Mucosa of descending colon (tissue), 3 donors: ENCODE results near the gene NUDT17. TPM values are rescaled to one million over a fixed set of nuclear protein-coding genes. Genes with fewer than 3 reads are reported as not detected.
A peak's percentile ranks its signal among the peaks of the same experiment; 100 is the strongest.

ENCODE experiments used
- ATAC-seq: fragments of 200-7000 bp; cut with Tn5 transposase; one replicate; pipeline ENCODE4 v1.9.1; 2020; ENCODE audit warnings: mild to moderate bottlenecking, moderate library complexity
- DNase-seq, 3 donors: peaks; one replicate each; pipeline ENCODE4 v3.0.0-alpha.2; 2020
- H3K36me3 ChIP-seq: fragments of 200-600 bp; one replicate; pipeline ENCODE4 v1.8.0; 2021; ENCODE audit warnings: low read depth, mild to moderate bottlenecking
- H3K4me1 ChIP-seq: fragments of 200-600 bp; one replicate; pipeline ENCODE4 v1.8.0; 2021; ENCODE audit warnings: low read depth, mild to moderate bottlenecking
- H3K4me3 ChIP-seq: fragments of 200-600 bp; one replicate; pipeline ENCODE4 v1.8.0; 2021; ENCODE audit warnings: mild to moderate bottlenecking
- H3K9me3 ChIP-seq: fragments of 200-600 bp; one replicate; pipeline ENCODE4 v1.8.0; 2021; ENCODE audit warnings: mild to moderate bottlenecking
- intact Hi-C, 2 donors: fragments of 100-400 bp; cut with DNase I in 1 of 2; cut with micrococcal nuclease in 1 of 2; formaldehyde crosslinking; loops; one replicate each; pipeline versions ENCODE4 v1.11.0 to v1.11.1; 2022; cut with DNase I, micrococcal nuclease
- long read RNA-seq, 2 donors: library from polyadenylated mRNA; unstranded; transcript quantifications; one replicate each; pipeline ENCODE4 v2.0.0, GENCODE V29; 2019 to 2021
- total RNA-seq, 3 donors: library from RNA; stranded (reverse); fragmentation: NEBNext Ultra II Directional in 2 of 3; extraction: Animal tissue kit (Norgen Biotek cat#: 25700) in 2 of 3; gene quantifications; one replicate each; pipeline versions ENCODE4 v1.2.1 to v1.2.4, GENCODE V29; 2021 to 2023
- TF ChIP-seq, protein P1 (sequence below): fragments of 200-600 bp; IDR thresholded peaks from one replicate; pipeline ENCODE4 v1.8.0; 2022; ENCODE audit warnings: antibody characterized with exemption, mild to moderate bottlenecking
- donor health status: DM: no; HTN: no; CAD: no; lungs with moderate emphysema.
- donor health status: DM: no; HTN: no; CAD: no.
- donor health status: DM: no; HTN: yes; CAD: no.

NUDT17 gene, protein sequence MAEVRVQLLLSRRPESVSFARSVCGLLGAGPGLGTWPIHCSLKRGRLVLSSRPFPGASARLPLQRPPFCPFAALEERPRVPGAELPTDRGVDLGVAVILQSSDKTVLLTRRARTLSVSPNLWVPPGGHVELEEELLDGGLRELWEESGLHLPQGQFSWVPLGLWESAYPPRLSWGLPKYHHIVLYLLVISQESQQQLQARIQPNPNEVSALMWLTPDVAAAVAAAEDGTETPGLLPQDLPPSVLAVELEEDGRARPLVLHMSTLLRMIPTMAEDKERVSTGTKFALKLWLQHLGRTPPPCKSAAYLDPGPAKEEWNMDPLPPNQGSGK
- total RNA-seq = 1 to 10 TPM; 1.1 to 2.5 (median 1.3) TPM
- long read RNA-seq, donor 1, partial matches to known transcripts = 0 of 6 reads
- long read RNA-seq, donor 1, other reads (novel, unspliced or antisense) = 6 of 6 reads
- long read RNA-seq, donor 2 = 0 reads

DNA sequence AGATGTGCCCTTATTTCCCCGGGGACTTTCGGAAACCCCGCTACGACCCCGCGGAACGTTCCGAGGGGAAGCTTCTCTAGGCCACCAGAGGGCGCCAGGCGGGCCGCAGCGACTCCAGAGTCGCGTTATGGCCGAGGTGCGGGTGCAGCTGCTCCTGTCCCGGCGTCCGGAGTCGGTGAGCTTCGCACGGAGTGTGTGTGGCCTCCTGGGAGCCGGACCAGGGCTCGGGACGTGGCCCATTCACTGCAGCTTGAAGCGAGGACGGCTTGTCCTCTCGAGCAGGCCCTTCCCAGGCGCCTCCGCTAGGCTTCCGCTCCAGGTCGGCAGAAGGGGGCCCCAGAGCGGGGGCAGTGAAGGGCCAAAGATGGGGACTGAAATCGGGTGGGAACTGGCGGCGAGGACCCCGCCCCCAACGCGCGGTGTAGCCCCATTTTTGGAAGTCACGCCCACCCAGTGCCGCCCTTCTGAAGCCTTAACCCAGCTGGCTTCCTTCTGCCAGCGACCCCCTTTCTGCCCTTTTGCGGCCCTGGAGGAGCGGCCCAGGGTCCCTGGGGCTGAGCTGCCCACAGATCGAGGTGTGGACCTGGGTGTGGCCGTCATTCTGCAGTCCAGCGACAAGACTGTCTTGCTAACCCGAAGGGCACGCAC lies at the start of gene NUDT17:
Gene NUDT17, plus strand, starts transcription at position 117 of the 648 bp plus-strand sequence. Its CDS starts 11 bp downstream, at position 128.
- TF ChIP-seq, protein P1, sequence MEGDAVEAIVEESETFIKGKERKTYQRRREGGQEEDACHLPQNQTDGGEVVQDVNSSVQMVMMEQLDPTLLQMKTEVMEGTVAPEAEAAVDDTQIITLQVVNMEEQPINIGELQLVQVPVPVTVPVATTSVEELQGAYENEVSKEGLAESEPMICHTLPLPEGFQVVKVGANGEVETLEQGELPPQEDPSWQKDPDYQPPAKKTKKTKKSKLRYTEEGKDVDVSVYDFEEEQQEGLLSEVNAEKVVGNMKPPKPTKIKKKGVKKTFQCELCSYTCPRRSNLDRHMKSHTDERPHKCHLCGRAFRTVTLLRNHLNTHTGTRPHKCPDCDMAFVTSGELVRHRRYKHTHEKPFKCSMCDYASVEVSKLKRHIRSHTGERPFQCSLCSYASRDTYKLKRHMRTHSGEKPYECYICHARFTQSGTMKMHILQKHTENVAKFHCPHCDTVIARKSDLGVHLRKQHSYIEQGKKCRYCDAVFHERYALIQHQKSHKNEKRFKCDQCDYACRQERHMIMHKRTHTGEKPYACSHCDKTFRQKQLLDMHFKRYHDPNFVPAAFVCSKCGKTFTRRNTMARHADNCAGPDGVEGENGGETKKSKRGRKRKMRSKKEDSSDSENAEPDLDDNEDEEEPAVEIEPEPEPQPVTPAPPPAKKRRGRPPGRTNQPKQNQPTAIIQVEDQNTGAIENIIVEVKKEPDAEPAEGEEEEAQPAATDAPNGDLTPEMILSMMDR = peak; percentile 94
- peak; percentile 93 for ATAC-seq
- peak; percentile 82 to 87 (median 83) for DNase-seq
- no peak within 1 kb of the TSS for H3K4me3 ChIP-seq
- H3K9me3 ChIP-seq = no peaks in the 10 kb centered on the region
- peaks cover 6% of the 10 kb centered on the region for H3K4me1 ChIP-seq
- H3K36me3 ChIP-seq = no peaks in the 10 kb centered on the region
- intact Hi-C loops = loop anchor here in 1 of 2 donors (5.0 kb wide), 1 partner anchor 167 kb away; no protein-coding TSS in a partner anchor

DNA sequence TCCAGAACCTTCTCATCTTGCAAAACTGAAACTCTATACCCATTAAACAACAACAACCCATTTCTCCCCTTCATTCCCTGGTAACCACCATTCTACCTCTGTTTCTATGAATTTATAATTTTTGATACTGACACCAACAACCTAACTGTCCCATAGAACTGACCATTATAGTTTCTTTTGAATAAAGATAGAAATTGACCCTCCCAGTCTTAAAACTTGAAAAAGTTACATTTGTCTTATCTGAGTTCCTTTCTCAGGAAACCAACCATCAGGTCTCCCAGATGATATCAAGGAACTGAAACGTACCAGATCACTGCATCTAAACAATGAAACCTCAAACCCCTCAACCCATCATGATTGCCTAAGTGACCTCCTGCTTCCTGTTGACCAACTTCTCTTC lies 48.7 kb upstream of the NUDT17 start:
- intact Hi-C loops = no loop called here
- H3K36me3 ChIP-seq = no peaks in the 10 kb centered on the region
- no peaks in the 10 kb centered on the region for H3K4me1 ChIP-seq
- H3K4me3 ChIP-seq = no peak overlapping the region
- H3K9me3 ChIP-seq = peaks cover 17% of the 10 kb centered on the region
- TF ChIP-seq, protein P1 = no peak
- DNase-seq = no peak
- ATAC-seq = no peak

DNA sequence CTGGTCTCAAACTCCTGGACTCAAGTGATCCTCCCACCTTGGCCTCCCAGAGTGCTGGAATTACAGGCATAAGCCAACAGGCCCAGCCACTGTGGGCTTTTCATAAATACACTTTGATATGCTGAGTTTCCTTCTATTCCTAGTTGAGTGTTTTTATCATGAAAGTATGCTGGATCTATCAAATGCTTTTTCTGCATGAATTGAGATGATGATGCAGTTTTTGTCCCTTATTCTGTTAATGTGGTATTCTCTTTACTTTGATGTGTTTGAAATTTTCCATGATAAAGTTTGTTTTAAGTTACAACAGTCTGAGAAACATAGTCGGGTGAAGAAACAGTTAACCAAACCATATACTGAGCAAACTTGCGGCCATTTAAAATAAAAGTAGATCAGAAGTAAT lies 45.6 kb upstream of the NUDT17 start:
- H3K4me3 ChIP-seq = no peak overlapping the region

DNA sequence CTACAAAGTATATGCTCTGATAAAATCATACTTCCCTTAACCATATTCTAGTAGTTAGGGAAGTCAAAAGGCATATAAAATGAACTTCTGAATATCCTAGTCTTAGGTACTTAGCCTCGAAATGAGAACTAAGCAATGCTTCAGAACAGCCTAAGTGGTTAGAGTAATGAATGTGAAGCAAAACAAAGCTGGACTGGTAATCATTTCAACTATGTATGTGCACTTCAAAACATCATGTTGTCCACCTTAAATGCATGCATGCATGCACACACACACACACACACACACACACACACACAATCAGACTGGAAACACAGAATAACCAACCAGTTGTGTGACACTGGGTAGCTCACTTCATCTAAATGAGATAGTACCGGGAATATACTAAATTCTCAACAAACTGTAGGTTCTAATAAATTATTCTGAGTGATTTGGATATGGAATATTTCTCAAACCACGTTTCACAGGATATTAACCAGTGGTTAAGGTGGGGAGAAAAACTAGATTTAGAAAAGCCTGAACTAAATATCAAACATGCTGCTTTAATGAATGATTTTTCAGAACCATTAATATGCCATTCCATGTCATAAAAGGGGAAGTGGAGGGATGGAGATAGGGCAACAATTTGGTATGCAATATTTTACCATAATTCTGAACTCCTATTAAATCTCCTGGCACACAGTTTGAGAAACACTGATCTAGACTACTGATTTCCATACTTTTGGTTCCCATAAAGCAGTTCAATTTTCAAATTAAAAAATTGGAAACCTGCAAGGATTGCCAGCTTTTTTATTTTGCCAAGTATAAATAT lies 41.0 kb upstream of the NUDT17 start:
- H3K36me3 ChIP-seq = no peaks in the 10 kb centered on the region
- H3K4me3 ChIP-seq = no peak overlapping the region
- no peaks in the 10 kb centered on the region for H3K4me1 ChIP-seq
- TF ChIP-seq, protein P1 = no peak
- ATAC-seq (no peak), DNase-seq (no peak)
- H3K9me3 ChIP-seq = no peaks in the 10 kb centered on the region
- intact Hi-C loops = no loop called here

More for the DNA sequence above, 45.6 kb upstream of the NUDT17 start:
- intact Hi-C loops = no loop called here
- TF ChIP-seq, protein P1 = no peak
- Histone ChIP-seq H3K36me3 (no peaks in the 10 kb centered on the region), H3K4me1 (no peaks in the 10 kb centered on the region), H3K9me3 (peaks cover 17% of the 10 kb centered on the region)
- ATAC-seq = no peak
- DNase-seq = no peak

DNA sequence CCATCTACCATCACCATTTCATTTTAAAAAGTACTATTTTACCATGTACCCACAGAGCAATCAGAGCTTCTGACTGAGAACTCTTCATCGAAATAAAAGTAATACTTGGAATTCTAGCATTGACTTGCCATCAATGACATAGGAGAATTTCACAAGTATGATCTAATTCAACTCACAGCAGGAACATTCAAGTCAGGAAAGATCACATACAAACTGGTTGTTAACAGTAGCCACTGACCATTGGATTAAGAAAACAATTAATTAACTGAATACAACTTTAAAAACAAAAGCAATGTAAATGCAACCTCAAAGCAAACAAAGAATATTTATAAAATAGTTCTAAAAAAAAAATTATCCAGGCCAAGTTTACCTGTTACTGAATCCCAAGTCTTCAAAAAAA lies 40.4 kb upstream of the NUDT17 start:
- intact Hi-C loops = no loop called here
- Histone ChIP-seq H3K4me1 (no peaks in the 10 kb centered on the region), H3K36me3 (no peaks in the 10 kb centered on the region), H3K9me3 (no peaks in the 10 kb centered on the region), H3K4me3 (no peak overlapping the region)
- DNase-seq (no peak), ATAC-seq (no peak)
- TF ChIP-seq, protein P1 = no peak
